T follicular helper cell (primary cell): ENCODE data around the gene SNX18.

Experiments
- DNase-seq: peaks from one replicate; pipeline ENCODE4 v3.0.0-alpha.2; 2020; ENCODE audit warnings: low read depth

Gene SNX18

DNA sequence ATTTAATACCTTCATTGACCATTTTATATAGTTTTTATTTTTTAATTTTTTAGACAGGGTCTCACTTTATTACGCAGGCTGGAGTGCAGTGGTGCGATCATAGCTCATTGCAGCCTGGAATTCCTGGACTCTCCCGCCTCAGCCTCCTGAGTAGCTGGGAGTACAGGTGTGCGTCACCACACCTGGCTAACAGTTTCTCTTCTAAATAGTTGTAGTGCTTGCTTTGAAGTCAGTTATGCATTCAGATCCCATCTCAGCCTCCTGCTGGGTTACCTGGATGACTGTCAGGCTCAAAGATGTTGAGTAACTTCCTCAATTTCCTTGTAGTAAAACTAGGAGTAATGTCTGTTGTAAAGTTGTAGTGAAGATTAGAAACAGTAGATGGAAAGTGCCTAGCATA lies 21.4 kb downstream of the SNX18 start:
- no peak for DNase-seq

- DNase-seq: no peak
Measured at GRCh38 chr5:54540286-54540685, 22.7 kb downstream of the SNX18 start.

DNA sequence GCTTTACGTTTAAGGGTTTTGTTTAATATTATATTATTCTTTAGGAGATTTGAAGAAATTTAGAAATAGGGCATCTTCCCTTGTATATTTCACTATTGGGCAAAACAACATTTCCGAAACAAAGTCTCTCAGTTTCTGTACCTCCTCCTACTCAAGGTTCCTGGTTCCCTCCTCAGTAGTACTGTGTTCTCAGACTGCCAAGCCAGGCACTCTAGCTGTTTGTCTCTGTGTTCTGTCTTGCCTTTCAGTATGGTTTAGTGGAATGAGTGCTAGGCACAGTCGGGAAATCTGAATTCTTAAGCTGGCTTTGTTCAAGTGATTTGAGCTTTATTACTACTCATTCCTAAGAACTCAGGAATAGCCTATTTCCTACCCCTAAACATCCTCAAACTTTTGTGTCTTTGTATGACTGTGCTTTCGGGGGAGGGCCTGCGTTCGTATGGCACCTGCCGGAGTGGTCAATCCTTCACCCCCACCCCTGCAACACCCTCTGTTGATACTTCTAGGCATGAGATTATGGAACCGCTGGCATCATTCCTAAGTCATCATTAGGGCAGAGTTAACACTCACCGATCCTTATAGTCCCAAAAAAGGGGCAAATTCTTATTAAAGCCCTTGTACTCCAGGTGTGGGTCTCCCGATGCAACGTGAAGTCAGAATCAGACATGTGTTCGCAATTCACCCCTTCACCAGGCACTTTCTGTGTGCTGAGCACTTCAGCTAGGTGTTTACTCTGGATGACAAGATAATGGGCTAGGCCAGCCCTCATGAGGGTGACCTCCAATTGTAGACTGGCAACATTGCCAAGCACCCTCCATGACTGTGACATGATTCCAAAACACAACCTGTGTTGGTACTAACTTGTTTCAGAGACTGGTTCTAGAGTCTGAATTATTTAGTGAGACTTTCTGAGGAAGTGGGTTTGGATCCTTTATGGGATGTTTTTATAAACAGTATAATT lies 24.5 kb downstream of the SNX18 start:
- no peak for DNase-seq

DNA sequence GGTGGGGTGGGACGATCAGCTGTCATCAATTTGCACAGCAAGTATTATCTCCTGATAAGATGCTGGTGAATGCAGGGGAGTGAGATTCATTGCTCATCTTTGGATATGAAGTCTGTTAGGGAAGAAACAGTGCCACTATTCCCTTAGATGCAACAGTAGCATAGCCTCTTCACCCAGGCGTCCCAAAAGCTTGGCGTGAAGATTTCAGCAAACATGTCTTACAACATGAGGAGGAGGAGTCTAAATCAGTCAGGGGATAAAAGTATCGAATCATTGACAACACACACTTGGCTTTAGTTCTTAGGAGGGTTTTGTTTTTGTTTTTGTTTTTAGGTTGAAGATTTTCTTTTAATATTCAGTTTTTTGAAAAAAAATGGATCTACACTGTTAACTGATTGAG lies 26.5 kb downstream of the SNX18 start:
- no peak for DNase-seq

GRCh38 chr5:54545796-54546195 lies 28.2 kb downstream of the SNX18 start:
- DNase-seq: no peak

GRCh38 chr5:54547711-54548250 lies 30.2 kb downstream of the SNX18 start:
- DNase-seq: no peak

- DNase-seq: no peak
Measured at GRCh38 chr5:54548565-54548964, 31.0 kb downstream of the SNX18 start.

GRCh38 chr5:54551292-54551691 lies 33.7 kb downstream of the SNX18 start:
- DNase-seq: no peak

GRCh38 chr5:54551926-54552325 lies 34.4 kb downstream of the SNX18 start:
- DNase-seq: no peak

- DNase-seq: no peak
Measured at GRCh38 chr5:54552446-54552845, 34.9 kb downstream of the SNX18 start.

GRCh38 chr5:54553659-54554207 lies 36.2 kb downstream of the SNX18 start:
- DNase-seq: no peak

DNA sequence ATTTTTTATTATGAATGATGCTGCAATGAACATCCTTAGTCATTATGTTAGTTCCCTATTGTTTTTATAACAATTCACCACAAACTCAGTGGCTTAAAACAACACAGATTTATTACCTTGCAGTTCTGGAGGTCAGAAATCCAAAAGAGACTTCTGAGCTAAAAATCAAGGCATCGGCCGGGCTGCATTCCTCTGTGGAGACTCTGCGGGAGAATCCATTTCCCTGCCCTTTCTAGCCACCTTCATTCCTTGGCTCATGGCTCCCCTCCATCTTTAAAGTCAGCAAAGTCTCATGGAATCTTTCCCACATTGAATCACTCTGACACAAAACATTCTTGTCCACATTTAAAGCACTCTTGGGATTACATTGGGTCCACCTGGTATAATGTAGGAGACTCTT lies 38.6 kb downstream of the SNX18 start:
- DNase-seq: no peak

- no peak for DNase-seq
Measured at GRCh38 chr5:54558362-54558761, 40.8 kb downstream of the SNX18 start.

DNA sequence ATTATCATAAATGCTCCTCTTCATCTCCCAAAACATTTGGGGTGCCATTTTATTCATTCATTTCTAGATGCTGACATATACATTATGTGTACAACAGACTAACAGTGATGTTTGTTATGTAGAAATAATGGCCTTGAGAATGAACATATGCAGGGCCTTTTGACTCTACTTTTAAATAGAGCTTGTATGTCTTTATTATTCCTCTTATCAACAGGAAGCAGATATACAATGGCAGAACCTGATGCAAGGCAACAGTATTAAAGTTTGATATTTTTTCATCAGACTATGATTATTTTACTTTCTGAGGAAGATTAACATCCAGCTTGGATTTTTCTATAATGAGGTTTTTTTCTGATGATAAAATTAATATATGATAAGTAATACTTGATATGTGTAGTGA lies 44.1 kb downstream of the SNX18 start:
- DNase-seq: no peak

DNA sequence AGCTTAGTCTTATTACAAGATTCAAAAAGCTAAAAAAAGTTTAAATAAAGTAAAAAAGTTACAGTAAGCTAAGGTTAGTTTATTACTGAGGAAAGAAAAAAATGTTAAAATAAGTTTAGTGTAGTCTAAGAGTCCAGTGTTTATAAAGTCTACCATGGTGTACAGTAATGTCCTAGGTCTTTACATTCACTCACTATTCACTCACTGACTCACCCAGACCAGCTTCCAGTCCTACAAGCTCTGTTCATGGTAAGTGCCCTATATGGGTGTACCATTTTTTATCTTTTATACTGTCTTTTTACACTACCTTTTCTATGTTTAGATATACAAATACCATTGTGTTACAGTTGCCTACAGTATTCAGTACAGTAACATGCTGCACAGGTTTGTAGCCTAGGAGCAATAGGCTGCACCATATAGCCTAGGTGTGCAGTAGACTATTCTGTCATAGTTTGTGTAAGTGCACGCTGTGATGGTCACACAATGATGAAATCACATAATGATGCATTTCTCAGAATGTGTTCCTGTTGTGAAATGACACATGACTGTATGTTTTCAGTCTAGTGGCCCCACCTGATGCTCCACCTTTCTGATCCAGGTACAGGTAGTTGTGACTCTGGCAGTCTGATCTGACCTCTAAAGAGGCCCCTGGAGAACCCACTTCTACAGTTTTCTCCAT lies 45.7 kb downstream of the SNX18 start:
- no peak for DNase-seq

GRCh38 chr5:54567996-54568395 lies 50.4 kb downstream of the SNX18 start:
- DNase-seq: no peak

- DNase-seq: no peak
Measured at GRCh38 chr5:54570916-54571315, 53.4 kb downstream of the SNX18 start.

- no peak for DNase-seq
Measured at GRCh38 chr5:54571462-54571861, 53.9 kb downstream of the SNX18 start.

DNA sequence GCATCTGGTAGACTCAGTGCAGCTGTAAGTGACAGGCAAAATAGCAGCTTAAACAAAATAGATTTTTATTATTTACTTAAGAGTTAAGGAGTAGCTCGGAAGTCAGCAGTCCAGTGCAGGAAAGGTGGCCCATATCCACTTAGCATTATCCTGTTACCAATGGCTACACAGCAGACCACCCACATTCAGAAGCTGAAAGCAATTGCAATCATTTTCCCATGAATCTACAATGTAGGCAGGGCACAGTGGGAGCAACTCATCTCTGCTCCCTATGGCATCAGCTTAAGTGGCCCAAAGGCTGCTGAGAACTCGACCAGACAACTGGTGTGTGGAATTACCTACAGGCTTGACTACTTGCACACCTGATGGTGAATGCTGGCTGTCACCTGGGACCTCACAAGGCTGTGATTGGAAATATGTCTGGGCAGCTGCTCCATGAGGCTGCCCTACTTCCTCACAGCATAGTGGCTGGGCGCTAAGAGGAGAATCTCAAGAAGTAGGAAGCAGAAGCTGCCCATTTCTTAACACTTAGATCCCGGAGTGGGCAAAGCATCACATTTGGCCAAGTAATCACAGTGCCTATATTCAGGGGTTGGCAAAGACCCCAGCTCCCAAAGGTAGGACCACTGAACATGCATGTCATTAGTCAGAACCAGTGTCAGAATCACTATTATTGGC lies 56.4 kb downstream of the SNX18 start:
- DNase-seq: no peak

GRCh38 chr5:54577528-54577927 lies 60.0 kb downstream of the SNX18 start:
- DNase-seq: no peak

- DNase-seq: no peak
Measured at GRCh38 chr5:54577937-54578653, 60.5 kb downstream of the SNX18 start.
